GM18502 (cell line): ENCODE data around the gene ZNF366.

Experiments
- ATAC-seq: cut with Tn5 transposase; IDR thresholded peaks from one replicate; pipeline ENCODE4 v1.9.1; 2021; ENCODE audit warnings: mild to moderate bottlenecking; ENCODE audit not compliant: unreplicated experiment, poor library complexity

Gene ZNF366

DNA sequence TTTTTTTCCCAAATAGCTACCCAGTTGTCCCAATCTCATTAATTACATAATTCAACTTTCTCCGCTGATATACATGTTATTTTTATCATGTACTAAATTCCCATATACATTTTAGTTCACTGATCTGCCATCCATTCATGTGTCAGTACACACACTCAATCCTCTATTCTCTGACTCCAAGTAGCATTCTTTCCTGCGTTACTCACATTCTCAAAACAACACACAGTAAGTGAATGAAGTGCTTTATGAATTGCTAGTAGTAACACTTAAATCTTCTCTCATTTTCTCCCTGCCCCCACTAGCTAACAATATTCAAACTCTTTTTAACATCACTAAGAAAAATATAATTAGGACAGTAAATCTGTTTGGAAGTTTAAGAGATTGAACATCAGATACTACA, 8.9 kb downstream of the ZNF366 start:
- no peak for ATAC-seq

DNA sequence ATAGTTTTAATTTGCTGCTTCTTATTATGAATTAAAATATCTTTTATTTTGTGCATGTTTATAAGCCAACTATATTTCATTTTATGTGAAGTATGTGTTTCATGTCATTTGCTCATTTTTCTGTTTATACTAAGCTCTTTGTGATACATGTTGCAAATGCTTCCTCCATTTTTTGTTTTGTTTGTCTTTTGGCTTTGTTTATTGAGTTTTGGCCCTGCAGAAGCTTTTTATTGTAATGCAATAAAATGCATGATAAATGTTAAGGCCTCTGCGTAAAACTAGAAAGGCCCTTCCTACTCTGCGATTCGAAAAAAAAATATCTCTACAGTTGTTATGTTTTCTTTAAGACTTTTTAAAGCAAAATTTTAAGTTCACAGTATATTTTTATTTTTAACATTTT, 9.4 kb downstream of the ZNF366 start:
- no peak for ATAC-seq

DNA sequence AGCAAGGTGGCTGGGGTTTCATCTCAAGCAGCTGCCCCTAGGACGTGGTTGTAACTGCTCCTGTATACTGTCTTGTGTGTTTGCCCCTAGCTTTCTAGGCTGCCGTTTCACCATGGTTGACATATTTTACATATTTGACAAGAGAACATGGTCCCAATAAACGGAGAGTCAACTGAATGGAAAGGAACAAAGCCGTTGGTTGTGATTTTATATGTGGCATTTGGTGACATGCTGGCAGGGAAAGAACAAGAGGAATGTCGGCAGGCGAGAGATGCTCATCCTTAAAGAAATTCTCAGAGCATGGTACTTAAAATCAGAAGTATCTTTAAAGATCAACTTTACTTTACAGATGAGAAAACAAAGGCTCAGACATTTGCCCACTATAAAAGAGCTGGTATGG, 11.8 kb downstream of the ZNF366 start:
- ATAC-seq: no peak

DNA sequence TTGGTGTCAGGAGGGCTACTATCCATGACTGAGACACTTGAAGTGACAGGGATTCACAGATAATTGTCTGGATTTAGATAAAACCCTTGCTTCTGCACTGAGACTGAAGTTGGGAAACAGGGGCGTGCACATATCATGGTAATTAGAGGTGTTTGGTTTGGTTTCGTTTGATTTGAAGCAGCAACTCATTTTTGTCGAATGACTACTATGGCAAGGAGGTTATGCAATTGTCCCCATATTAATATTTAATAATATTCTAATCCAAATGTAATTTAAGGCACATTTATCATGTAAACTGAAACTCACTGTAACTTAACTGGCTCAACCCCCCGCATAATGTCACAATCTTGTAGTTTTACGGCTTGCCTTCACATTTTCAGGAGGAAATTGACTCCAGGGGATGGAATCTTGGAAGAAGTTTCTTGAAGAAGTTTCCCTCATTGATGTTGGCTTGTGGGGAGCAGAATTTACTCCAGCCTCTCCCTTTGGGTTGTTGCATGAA, 12.5 kb downstream of the ZNF366 start:
- ATAC-seq: no peak

DNA sequence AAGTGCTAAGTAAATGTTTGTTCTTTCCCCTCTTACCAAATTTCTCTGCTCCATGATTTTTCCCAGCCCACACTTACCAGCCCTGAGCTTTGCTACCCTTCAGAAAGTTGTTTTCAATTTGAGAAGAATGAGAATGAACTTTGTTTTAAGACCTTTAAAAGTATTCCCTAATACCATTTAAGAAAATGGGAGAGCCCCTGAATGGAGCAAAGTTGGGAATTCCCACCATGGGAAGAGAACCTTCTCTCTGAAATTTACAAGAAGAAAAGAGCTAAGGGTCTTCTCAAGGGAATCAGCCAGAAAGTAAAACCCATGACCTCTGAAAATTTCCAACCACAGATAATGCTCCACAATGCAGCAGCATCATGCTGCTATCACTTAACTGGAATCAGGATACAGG, 17.7 kb downstream of the ZNF366 start:
- no peak for ATAC-seq

DNA sequence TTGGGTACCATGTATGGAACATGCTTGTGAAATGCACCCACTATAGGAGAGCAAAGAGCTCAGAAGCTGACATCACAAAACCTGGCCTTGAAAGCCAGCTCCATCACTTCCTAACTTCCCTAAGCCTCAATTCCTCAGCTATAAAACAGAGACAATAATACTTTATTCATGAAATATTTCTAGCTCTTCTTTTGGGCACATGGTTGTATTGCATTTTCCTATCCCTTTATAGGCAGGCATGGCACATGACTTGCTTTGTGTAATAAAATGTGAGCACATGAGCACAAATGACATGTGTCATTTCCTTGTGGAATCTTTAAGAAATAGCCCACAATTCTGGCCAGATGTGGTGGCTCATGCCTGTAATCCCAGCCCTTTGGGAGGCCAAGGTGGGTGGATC, 18.5 kb downstream of the ZNF366 start:
- ATAC-seq: no peak

DNA sequence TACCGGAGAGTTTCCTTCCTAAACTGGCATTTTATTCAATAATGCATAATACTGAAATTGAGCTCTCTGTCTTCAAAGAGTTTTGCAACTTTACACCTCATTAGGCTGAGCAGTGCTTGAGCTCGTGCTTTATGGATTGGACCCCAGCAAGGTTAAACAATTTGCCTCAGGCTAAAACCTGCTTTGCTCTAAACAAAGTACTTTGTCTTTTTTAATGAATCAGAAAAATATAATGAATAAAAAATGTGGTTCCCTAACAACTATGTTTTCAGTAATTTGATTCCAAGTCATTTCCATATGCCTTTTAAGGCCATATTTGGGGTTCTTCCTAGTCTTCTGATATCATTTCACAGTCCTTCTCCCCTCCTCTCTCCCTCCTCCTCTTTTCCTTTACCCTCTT, 20.0 kb downstream of the ZNF366 start:
- ATAC-seq: no peak

DNA sequence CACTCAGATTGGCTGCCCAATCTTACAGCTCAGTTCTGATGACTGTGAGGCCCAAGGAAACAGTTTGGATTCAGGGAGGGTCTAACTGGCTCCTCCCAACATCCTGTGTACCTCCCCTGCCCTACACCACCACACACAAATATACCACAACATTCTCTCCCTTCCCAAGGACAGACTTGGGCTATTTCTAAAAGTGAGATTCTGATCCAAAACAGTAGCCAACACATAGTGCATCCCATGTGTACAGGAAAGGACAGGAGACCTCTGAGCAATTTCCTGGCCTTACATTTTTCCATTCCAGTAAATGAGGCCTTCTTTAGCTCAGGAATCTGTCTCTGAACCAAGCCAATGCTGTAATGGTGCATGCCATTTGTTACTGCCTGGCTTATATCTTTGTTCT, 20.8 kb downstream of the ZNF366 start:
- no peak for ATAC-seq

DNA sequence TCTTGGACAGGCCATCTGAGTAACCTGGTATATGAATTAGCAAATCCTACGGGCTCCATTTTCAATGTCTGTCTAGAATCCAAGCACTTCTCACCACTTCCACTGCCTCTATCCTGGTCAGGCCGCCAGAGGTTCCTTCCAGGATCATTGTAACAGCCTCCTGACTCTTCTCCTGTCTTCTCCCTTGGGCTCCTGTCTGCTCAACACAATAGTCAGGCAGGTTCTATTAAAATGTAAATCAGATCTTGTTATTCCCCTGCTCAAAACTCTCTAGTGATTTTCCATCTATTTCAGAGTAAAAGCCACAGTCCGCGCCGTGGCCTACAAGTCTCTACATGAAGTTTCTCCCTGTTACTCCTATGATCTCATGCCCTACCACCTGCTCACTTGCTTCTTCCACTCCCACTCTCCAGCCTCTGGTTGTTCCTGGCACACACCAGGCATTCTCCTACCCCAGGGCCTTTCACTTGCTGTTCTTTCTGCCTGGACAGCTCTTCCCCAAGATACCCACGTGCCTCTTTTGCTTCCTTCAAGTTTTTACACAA, 21.7 kb downstream of the ZNF366 start:
- ATAC-seq: no peak

DNA sequence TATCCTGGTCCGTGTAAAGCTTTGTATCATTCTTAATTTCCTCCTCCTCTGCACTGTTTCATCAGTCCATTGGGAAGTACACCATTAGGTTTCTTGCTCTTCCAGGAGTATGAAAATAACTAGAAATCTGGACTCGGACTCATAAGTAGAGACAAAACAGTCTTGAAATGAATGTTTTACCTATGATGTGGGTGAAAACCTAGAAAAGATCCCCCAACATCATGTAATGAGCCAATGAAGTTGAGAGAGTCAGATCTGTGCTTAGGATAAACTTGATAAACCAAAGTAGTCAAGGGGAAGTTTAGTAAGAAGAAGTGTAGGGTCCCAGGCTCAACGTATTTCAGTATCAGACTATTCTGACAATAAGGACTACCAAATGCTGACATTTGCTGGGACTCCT, 25.2 kb downstream of the ZNF366 start:
- ATAC-seq: no peak

DNA sequence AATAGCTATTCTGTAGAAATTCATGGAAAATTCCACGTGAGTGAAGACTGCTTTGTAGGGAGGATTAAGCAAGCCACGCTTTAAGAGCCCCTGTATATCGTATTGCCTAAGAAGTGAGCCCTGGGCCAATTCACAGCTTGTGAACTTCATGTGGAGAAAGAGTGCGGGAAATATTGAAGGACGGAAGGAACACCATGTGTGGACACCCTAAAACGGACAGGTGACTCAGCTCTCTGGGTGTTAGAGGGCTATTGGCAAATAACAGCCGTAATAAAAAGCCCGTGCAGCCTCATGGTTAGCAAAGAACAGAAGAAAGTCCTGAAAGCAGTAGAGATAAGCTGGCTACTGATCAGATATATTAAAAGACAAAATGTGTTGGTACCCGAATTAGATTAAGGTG, 26.4 kb downstream of the ZNF366 start:
- no peak for ATAC-seq

DNA sequence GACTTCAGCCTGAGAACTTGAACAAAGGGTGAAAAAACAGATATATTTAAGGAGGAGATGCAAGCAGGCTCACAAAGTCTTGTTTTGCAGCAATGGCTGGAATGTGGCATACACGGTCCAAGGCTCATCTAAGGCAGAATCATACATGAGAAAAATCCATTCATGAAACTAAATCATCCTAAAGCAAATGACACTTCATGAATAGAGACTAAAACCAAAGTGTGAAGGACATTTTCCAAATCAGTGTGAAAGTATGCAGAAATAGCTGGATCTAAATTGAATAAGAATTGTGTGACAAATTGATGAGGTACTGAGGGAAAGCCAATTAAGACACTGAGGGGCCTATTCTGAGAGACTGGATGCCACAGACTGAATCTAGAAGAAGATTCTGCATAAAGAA, 27.3 kb downstream of the ZNF366 start:
- no peak for ATAC-seq

DNA sequence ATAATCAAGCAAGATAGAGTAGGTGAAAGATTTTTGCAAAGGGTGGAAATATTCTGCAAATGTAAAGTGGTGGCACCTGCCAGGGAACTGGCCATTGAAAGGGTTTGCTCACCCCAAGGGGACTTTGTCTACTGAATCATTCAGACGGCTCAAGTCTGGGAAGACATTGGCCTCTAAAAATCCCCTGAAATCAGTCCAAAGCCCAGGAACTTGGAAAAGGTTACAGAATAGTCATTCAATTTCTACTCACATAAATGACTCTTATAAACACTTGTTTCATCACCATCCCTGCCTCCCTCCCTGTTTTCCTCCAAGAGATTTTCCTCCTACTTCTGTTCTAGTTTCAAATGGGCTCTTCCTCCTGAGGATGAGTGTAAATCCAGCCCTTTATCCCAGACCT, 28.5 kb downstream of the ZNF366 start:
- ATAC-seq: no peak

DNA sequence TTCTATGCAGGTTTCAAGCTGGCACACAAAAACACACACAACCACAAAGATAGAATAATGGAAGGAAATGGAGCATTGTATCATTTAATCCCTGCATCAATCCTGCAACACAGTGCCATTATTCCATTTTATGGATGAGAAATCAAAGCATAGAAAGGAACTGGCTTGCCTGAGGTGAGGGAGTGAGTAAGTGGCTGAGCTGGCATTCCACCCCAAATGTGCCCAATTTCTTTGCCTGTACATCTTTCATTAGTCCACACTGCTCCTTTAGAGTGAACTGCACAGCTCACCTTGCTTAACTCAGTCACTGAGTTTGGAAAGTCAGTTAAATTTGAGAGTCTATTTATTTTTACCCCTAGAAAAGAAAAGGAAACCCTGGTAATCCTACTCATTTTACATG, 28.9 kb downstream of the ZNF366 start:
- ATAC-seq: no peak

DNA sequence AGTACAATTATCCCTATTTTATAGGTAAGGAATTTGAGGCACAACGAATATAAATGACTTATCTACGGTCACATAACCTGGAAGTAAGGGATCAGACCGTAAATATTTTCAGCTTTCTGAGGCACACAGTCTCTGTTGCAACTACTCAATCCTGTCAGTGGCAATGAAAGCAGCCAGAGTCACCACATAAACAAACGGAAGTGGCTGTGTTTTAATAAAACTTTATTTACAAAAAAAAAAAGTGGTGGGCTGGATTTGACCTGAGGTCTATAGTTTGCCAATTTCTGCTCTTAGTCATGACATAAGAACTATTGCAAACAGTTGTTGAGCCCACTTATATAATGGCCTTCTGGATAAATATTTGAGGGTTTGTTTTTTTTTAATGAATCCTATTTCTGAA, 29.6 kb downstream of the ZNF366 start:
- ATAC-seq: no peak

DNA sequence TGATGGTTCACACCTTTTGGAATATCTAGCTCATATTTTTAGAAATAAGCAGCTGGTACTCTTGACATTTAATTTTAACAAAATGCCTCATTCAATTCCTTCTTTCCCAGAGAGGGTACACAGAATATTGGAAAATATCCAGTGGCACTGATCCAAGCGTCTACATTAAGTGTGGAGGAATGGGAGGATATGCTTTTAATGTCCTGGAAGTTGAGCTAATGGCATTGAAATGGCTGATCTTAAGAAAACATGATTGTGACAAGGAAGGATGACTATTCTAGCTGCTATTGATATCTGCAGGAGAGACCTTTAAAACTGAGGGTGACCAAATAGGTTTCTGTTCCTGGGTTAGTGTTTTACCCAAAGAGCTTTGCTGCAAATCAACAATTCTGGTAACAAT, 30.0 kb downstream of the ZNF366 start:
- ATAC-seq: no peak

DNA sequence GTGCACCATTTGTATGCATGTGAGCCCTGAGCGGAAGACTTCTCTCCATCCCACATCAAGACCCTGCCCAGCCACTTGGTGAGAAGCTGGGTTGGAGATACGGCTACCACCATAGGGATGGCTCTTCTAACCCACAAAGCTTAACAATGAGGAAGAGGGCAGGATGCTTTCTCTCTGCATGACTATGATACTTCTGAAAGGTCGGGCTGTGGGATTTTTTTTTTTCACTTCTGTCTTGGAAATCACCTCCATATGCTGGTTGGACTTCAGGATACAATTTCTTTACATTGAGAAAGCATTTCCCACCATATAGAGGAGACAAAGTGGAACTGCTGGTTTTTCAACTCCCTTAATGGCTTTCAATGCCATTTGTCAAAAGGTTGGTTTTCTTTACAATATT, 30.5 kb downstream of the ZNF366 start:
- ATAC-seq: peak; percentile 59

DNA sequence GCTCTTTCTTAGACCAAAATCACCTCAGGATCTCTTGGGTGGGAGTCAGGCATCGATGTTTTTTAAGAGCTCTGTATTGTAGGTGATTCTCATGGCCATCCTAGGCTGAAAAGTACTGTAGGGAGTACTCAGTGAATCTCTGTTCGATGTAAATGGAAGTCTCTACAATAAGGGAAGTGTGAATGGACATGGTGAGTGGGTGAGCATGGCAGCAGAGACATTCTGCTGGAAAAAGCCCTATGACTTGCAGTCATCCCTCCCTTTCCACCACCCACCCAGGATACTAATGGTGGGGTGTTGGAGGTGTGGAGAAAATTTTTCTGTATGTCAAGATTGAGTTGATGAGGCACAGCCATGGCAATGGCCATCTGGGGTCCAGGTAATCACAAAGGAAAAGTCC, 30.9 kb downstream of the ZNF366 start:
- ATAC-seq: no peak

DNA sequence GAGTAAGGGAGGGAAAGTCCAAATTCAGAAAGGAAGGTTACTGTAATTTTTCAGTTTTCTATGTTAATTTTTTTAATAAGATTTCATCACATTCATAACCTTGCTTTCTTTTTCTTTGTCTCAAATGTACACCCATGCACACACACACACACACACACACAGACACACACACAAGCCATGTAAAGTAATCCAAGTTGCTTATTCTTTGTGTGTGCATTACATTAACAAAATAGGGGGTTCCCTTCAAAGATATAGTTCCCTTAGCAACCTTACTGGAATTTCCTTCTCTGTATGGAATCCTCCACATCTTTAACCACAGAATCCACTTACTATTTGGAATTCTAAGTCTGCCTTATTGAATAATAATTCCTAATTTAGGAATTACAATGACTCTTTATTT, 32.7 kb downstream of the ZNF366 start:
- no peak for ATAC-seq

DNA sequence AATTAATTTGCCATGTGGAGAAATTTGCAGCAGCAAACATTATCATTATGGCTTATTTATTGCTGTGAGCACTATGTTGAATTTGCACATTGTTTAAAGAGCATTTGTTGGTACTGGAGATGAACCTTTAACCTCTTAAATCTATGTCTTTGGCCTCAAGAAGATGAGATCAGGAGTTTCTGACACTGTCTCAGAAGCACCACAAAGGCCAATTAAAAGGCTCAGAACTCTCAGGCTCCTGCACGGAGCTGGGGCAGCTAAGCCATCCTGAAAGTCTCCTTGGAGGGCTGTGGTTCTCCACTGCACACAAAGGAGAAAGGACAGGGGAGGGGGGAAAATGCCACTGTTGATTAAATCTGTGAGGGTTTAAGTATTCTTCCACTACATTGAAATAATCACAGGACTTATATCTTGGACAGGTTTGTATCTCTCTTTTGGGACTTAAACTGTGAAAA, 33.1 kb downstream of the ZNF366 start:
- no peak for ATAC-seq

DNA sequence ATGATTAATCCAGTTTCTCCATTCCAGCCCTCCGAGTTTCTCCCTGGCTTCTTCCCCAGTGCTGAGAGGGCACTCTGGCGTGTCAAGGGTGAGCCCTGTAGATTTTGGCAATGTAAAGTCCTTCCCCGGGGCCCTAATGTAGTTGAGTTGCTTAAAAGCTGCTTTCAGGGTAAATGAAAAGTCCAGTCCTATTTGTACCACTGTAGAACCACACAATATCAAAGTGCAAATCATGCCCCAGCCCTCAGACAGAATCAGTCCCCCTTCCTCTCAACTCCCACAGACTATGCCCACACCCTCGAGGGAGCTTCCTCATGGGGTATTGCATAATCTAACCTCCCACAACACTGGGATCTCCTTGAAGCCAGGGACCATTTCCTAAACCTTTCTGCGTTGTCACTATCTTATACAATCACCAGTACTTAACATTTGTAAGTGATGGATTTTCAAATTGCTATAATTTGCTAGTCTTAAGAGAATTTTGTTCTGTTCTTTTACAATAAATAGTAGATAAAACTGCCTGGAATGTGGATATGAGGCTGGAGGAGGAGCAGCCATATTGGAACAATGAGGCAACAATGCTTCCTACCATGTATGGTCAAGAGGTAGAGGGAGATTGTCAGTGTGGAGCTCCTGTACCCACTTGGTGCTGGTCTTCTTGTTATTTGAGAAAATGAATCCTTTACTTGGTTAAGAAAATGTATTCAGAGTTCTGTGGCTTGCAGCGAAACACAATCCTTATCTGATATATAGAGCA, 34.4 kb downstream of the ZNF366 start:
- no peak for ATAC-seq

DNA sequence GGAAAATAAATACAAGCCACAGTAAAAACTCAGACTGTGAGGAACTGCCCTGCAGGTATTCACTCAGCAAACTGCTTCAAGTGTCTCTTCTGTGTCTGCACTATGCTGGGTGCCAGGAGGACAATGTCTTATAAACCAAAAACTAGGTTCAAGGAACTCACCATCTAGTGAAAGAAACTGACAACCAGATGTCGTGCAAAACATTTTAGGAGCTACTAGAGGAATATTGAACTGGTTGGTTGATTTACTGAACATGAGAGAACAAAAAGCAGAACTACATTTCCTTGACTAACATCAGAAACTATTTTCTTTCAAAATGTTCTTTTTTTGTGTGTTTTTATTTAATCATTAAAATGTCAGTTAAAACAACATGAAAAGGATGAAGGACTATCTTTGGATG, 35.2 kb downstream of the ZNF366 start:
- ATAC-seq: no peak
